ENCODE results near the gene CTPS1.

CTPS1 gene

GRCh38 chr1:41023279-41023990 lies 43.9 kb downstream of the CTPS1 start:
- DNase-seq (ENCODE audit: low read depth), result no peak

DNA sequence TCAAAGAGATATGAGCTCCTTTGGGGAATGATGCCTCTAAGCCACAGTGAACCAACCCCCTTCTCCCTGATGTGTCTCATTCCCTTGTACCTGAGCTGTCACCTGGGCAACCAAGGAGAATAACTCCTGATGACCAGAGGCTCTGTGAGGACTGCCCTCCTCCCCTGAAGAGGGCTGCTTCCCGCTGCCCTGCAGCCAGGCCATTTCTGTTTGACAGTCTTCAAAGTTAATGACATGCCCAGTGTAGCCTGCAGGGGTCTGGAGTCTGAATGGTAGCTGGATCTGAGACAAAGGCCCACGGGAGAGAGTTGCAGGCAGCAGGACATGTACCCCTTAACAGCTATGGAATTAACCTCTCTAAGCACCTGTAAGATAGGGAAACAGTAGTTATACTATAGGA lies 45.5 kb downstream of the CTPS1 start:
- DNase-seq (ENCODE audit: low read depth), result no peak

DNA sequence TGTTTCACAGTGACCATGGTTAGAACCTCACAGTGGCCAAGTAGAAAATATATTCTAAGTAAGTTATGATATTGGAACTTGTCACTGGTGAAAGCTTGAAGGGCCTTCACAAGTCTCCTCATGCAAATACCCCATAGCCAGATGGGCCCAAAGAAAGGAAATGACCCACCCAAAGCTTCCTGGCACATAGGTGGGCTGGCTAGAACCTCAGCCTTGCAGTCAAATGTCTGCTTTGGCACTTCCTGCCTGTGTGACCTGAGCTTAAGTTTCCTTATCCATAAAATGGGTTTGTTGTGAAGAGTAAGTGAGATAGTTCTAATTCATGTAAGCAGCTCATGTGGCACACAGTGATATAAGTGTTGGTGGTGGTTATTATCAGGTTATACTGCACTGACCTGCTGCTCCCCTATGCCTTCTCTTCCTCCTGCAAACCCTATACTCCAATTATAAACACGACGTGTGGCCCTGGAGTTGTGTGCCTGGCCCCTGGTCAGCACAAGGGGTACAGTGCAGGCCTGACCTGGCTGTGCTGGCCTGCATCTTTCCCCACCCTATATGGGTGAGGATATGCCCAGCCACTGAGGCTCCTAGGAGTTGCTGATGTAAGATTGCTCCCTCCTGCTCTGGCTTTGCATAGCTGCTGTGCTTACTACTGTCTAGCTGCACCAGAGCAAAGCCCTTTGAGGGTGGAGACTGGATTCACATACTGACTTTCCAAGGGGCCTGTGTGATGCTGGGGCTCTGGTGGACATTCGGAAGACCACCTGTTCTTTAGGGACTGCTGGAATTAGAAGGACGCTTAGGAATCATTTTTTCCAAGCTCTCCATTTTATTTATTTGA lies 46.7 kb downstream of the CTPS1 start:
- no peak for DNase-seq (ENCODE audit: low read depth)

GRCh38 chr1:41028034-41028642 lies 48.6 kb downstream of the CTPS1 start:
- no peak for DNase-seq (ENCODE audit: low read depth)

GRCh38 chr1:41030872-41031616 lies 51.5 kb downstream of the CTPS1 start:
- DNase-seq (ENCODE audit: low read depth), result no peak

DNA sequence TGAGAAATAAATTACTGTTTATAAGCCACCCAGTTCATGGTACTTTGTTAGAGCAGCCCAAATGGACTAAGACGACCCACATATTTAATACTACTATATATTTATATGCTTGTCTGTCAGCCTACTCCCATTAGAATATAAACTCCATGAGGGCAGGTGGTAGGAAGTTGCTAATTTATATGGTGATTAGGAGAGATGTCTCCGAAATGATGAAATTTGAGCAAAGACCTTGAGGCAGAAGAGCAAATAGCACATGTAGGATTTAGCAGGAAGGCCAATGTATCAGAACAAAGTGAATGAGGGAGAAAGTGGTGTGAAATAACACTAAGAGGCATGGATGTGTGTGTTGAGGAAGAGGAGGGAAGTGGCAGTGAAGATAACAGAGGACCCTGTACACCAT lies 52.7 kb downstream of the CTPS1 start:
- DNase-seq (ENCODE audit: low read depth), result no peak

GRCh38 chr1:41033272-41033671 lies 53.8 kb downstream of the CTPS1 start:
- no peak for DNase-seq (ENCODE audit: low read depth)

DNA sequence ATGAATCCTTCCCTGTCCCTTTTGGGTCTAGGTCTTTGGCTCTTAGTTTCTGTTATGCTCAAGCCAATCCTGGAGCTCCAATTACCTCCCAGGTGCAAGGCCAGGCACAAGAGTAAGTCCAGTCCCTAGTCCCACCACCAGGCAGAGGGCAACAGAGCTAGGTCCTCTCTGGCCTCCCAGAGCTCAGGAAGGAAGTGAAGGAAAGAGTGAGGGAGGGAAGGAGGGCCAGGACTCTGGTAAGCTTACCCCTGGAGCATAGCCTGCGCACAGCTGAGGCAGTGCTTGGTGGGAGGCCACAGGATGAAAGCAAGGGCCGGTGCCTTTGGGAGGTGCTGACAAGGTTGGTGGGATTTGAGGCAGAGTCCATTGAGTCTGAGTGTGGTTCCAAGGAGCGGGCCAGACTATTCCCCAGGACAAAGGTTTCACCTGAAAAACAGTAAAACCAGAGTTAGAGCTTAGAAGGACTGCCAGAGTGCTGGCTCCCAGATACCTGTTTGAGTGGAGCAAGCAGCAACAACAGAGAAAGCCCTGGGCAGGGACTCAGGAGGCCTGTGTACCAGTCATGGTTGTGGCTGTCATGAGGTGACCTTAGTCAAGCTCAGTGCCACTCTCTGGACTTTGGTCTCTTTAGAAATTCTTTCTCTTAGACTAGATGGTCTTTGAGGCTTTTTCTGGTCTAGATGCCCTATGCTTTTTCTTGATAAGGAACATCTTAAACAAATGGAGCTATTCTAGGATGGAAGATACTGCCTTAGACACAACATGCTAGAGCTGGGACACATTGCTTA lies 57.8 kb downstream of the CTPS1 start:
- DNase-seq (ENCODE audit: low read depth), result no peak

GRCh38 chr1:41038110-41038509 lies 58.6 kb downstream of the CTPS1 start:
- DNase-seq (ENCODE audit: low read depth), result no peak

GRCh38 chr1:41041614-41042270 lies 62.2 kb downstream of the CTPS1 start:
- no peak for DNase-seq (ENCODE audit: low read depth)

DNA sequence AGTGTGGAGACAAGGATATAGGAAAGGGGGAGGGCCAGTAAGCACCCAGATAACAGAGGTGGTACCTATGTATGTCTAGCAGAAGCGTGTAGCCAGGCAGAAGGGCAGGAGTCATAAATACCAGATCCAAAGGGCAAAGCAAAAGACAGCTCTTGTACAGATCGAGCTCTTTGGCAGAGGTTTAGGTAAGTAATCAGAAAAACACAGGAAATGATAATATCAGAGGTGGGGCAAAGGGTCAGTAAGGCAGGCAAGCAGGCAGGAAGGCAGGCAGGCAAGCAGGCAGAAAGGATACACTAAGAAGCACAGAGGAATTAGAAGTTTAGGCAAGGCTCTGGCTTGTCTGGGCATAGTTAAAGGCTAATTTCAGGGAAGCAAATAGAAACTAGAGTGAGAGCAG lies 64.7 kb downstream of the CTPS1 start:
- DNase-seq (ENCODE audit: low read depth), result no peak

GRCh38 chr1:41045740-41046139 lies 66.2 kb downstream of the CTPS1 start:
- DNase-seq (ENCODE audit: low read depth), result no peak

DNA sequence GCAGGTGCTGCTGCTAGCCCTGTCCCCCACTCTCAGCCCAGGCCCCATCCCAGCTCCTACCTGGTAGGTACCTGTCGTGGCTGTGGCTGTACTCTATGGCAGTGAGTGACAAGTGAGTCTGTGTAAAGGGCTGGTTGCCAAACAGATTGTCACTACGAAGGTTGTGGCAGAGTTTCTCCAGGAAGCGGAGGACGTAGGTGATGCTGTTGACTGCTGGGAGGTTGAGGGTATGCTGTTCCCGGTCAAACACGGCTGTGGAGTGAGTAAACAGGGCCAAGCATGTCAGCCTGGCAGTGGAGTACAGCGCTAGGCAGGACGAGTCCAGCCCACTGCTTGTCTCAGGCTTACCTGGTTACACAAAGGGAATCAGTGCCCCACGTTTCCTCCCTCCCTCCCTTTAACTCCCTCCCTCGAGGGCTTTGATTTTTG lies 66.9 kb downstream of the CTPS1 start:
- DNase-seq (ENCODE audit: low read depth), result no peak

DNA sequence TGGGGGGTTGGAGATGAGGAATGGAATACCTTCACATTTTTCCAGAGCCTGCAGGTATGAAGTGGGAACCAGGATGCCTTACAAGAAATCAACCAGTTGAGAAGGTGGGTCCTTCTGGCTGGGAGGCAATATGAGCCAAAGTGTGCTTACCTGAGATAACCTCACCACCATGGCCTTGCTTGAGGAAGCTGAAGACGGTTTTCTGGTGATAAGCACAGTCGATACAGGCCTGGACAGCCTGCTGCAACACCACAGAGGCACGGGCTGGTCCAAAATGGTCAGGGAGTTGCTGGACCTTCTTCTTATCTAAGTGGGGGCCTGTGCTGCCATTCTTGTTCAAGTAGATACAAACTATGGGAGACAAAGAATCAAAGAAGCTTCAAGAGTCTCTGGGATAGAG lies 69.0 kb downstream of the CTPS1 start:
- DNase-seq (ENCODE audit: low read depth), result no peak

- DNase-seq (ENCODE audit: low read depth), result no peak
These were observed 71.5 kb downstream of the CTPS1 start for GRCh38 chr1:41051022-41051421.

DNA sequence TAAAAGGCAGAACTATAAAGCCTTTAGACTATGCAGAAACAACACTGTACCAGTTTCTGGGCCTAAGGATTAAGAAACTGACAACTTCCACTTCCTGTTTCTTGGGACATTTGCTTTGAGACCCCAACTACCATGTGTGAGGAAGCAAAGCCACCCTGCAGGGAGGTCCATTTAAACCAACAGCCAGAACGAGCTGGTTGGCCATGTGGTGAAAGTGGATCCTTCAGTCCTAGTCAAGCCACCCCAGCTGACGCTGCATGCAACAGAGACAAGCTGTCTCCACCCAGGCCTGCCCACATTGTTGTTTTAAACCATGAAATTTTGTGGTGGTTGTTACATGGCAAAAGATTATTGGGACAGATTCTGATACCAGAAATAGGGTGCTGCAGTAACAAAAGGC lies 73.8 kb downstream of the CTPS1 start:
- no peak for DNase-seq (ENCODE audit: low read depth)

DNA sequence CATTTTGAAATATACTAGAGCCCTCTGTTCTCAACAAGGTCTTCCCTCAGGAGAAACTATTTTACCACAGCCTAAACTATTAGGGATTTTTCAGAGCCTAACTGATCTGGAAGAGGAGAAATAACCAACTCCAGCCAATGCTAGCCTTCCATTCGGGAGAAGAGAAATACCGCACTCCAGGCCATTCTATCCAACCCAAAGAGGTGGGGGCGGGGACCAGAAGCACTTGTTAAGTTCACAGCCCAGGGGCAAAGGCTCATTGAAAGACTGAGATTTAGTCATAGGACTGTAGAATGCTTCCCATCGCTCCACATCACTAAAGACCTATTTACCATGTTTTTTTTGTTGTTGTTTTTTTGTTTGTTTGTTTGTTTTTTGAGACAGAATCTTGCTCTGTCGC lies 77.4 kb downstream of the CTPS1 start:
- no peak for DNase-seq (ENCODE audit: low read depth)
